Measurements from ENCODE around the gene GGA3.
"Not testable (repeated sequence)": the region's sequence is repeated elsewhere in the genome, so short reads cannot be mapped to it uniquely, and the experiment has no call there.

GGA3 gene

DNA sequence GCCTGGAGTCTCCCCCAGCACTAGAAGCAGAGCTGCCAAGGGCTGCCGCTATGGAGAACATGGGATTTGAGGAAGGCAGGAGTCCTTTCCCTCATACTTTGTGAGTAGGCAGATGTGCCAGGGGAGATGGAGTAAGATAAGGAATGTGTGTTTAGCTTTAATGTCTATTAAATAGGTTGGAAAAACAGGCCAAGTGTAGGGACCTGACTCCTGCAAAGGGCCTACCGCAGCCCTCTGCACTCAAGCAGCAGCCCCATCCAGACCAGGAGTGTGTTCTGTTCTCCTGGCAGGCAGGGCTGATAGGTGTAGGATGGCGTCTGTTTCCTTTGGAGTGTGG lies 11.4 kb upstream of the GGA3 start:
- no peak for DNase-seq

DNA sequence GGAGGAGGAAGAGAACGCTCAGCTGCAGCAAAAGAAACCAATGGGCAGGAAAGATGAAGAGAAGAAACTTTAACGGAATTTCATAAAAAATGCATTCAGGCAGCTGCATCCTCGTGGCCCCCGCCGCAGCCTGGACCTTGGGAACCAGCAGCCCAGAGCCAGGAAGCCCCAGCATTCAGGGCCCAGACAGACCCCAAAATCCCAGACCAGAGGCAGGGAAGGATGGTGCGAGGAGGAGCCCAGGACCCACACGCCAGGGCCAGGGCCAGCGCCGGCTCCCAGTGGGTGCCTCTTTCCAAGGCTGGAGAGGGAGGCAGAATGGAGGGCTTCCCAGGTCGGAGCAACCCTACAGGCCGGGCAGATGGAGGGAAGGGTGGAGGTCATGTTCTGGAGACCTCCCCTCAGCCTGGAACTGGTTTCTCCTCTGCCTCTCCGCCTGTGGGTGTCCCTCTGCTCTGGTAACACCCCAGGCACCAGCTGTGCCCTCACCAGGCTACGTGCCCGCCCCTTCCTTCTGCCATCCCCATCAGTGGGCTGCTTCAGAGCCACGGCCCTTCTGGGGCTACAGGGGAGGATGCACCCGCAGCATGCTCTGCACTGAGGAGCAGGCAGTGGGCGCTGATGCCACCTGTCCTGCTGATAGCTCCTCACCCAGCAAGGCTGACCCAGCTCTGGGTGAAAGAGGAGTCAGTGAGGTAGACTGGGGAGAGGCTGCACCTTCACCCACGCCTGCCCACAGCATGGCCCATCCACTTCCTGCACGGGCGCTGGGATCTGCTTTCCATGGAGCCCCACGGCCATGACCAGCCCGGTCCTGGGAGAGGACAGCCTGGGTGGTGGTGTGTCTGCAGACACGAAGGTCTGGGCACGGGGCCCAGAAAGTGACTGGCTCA lies 10.8 kb upstream of the GGA3 start:
- DNase-seq: peak in 1 of 2 experiments; percentile 53

DNA sequence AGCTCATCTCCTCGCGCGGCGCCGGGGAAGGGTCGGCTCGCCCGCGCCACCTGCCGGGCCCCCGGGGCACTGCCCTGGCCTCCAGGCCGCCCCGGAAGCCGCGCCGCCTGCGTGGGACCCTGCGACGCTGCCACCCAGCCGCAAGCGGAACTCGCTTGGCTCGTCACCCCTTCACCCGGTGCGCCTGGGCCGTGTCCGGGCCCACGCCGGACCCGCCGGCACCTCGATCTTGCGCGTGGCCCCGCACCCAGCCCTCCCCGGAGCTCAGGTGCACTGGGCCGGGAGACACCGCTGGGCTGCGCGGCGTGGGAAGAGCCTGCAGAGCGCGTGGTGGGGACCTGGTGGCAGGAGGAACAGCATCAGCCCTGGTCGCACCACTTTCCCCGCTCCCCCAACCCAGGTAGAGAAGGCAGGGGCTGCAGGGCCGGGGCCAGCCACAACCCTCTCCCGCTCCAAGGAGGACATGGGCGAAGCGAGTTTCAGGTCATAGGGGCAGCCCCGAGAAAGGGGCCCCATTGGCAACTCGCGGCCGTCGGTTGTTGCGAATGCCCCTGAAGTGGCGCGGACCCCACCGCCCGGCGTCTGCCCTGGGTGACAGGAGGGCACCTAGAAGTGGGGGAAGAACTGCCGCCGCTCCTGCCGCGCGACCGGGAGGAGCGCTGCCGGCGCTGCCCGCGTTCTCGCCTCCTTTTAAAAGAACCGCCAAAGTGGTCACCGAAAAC lies 10.0 kb upstream of the GGA3 start:
- DNase-seq: peak; percentile 85 to 86

DNA sequence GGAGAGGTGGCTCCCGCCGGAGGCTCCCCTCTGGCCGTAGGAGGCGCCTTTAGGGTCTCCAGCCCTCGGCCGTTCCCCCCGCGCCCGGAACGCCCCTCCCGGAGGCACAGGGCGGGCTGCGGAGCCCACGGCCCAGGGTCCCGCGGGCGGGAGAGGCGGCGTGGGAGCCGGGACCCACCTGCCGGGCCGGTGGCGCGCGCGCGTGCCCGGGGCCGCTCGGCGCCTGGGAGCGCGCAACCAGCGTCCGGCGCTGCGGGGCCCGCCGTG lies 9.5 kb upstream of the GGA3 start, which contains the start of gene MIF4GD:
Gene MIF4GD, minus strand, starts transcription at position 266 of the 267 bp plus-strand sequence. CDS start 1,036 bp downstream, outside the sequence.
- no peak for DNase-seq

DNA sequence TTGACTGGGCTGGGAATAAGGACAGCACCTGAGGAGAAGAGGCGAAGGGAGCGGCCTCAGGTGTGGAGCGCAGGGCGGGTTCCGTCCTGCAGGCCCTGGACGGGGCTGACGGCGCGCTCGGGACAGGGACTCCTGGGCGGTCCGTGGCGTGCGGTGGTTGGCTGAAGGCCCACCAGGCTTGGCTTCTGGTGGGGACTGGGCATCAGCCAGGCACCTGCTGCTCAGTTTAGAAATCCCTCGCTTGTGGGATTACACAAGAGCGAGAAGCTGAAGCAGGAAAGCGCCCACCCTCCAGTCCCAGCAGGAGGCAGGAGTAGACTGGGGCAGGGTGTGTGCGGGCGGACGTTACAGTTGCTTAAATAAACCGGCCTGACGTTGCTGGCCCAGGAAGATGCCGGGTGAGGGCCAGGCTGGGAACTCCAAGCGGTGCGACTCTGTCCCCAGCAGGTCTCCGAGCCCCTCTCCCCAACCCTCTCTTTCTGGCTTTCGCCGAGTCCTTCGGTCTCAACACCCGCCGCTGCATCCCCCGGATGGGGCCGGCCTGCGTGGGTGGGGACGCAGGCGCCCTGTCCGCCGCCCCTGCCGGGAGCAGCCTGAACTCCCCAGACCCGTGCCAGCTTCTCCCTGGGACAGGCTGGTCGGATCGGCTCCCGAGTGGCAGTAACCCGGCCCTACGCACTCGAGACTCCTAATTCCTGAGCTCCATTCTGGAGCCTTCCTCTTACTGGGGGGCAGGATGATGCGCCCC lies 9.0 kb upstream of the GGA3 start:
- peak; percentile 94 for DNase-seq

DNA sequence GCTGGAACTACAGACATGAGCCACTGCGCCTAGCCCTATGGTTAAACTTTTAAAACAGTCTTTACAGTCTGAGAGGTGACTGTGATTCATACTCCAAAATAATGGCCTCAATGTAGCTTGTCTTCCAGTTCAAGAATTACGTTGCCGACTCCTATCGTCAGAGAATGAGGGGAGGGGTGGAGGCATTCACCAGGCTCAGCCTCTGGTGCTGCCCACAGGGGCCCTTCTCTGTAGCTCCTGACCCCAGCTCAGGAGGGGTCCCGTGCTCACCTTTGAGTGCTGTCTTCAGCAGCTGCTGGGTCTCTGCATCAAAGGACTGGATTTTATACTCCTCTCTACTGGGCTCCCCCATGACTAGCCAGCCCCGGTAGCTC lies 8.4 kb upstream of the GGA3 start:
- peak in 1 of 2 experiments; percentile 26 for DNase-seq

DNA sequence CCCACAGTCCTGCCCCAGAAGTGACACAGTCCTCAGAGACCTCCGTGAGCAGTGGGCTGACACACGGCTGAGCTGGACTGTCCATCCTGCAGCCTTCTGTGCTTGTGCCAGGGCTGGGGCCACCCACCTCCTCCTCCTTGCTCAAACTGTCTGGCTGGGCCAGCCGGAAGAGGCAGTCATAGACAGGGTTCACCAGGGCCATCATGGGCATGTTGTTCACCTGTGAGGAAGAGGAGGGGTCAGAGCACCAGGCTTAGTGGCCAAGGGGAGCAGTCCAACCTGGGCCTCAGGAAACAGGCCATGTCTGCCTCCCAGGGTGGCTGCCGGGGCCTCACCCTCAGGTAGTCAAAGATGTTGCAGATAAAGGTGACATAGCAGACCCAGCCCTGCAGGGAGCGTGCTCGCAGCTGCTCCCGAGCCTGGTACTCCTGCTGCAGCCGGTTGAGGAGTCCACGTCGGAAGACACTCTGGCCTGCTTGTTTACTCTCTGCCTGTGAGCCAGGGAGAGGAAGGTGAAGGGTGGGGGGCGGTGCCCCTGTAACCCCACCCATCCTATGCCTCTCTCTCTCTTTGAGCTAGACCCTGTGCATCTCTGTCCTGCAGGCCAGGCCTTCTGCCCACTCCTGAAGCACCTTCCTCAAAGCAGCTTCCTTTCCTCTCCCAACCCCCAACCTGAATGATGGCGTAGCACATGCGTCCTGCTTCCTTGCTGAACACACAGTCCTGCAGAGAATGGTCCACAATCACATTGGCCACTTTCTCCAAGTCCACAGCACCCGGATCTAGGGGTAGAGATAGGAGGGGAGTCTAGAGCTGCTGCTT lies 6.2 kb upstream of the GGA3 start:
- DNase-seq: no peak

DNA sequence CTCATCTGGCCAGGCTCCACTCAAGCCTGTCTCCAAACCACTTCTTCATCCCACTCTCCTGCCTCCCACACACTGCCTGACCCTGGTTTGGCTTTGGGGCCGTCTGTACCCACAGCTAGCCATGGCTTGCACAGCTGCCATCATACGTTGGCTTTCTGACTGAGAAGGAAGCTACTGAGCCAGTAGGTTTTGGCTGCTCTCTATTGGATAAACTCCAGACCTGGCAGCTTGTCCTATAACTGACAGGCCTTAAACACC lies 5.7 kb upstream of the GGA3 start:
- DNase-seq: peak; percentile 33 to 34

DNA sequence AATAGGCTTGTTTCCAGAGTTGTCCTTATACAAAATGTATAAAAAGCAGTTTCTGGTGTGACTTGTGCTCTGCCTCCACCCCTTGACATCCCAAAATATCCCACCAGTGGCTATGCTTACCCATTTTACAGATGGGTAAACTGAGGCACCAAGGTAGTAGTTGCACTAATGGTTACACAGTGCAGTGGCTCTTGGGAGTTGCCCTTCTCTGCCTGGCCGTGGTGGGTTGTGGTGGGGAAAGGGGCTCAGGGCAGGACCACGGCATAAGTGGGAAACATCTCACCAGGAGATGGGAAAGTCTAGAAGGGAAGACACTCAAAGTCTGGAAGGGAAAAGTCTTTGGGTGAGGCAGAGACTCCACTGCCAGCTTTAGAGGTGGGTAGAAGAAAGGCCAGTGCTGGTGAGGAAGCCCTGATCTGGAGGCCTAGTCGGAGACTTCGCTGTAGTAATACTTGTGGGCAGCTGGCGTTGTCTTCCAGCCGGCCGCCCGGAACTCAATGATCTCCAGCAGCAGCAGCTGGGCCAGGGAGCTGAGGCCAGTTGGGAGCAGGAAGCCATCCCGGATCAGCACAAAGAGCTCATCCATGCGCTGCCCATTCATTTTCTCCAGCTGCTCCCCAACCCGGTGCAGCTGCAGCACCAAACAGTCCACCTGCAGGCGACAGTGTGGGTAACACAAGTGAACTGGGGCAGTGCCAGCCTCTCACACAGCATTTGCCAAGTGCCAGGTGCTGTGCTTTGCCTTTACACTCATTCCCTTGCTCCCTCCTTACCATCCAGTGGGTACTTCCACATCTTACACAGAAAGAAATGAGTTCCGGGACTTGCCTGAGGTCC lies 5.1 kb upstream of the GGA3 start:
- DNase-seq: no peak

DNA sequence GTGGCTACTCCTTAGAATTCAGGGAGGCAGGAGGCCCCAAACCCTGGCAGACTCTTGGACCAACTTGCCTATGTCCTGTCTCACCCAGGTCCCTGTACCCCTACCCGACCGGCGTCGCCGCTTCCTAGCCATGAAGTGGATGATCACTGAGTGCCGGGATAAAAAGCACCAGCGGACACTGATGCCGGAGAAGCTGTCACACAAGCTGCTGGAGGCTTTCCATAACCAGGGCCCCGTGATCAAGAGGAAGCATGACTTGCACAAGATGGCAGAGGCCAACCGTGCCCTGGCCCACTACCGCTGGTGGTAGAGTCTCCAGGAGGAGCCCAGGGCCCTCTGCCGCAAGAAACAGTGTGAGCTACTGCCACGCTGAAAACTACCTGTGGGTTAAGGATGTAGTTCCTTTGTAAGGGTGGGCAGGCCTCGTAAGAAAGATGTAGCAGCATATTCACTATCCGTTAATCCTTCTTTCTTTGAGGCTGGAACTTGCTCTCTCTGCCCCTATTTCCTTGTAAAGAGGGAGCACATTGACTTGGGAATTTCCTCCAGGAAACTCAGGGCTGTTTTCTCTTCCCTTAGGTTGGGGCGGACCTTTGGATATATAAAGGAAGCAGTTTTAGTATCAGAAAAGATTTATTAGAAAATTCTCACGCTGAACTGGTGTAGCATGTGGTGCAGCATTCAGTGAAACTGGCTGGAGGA lies 4.4 kb upstream of the GGA3 start:
- no peak for DNase-seq

DNA sequence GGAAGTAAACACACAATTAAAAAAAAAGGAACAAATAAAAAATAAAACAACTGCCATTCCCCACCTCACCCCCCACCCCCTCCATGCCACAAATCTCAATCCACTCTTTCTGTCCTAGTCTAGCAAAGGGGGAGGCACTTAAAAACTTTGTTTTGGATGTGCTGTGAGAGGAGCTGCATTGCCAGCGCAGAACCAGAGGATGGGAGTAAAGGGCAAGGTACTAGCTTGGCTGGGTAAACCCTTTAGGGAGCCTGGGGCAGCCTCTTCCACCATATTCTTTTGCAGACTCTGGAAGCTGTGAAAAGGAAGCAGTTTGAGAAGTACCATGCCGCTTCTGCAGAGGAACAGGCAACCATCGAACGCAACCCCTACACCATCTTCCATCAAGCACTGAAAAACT lies 1.6 kb upstream of the GGA3 start:
- peak; percentile 28 to 39 for DNase-seq

DNA sequence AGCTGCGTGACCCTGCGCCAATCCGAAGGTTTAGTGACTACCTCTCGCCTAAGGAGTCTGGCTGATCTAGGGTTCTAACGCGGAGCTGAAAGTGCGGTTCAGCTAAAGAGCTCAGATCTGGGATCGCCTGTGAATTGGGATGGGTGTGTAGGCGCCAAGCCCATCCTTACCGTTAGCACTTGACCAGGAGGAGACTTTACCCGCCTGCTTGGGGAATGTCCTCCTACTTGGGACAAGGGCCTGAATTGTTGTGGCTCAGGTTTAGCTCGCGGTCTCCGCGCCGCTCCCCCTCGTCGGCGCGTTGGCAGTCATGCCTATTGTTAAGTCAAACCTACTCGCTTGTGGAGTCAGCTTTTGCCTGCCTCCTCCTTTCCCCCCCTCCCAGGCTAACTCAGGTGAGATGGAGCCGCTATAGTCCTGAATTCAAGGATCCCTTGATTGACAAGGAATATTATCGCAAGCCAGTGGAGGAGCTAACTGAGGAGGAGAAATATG lies 753 bp upstream of the GGA3 start:
- DNase-seq: peak in 1 of 2 experiments; percentile 47

DNA sequence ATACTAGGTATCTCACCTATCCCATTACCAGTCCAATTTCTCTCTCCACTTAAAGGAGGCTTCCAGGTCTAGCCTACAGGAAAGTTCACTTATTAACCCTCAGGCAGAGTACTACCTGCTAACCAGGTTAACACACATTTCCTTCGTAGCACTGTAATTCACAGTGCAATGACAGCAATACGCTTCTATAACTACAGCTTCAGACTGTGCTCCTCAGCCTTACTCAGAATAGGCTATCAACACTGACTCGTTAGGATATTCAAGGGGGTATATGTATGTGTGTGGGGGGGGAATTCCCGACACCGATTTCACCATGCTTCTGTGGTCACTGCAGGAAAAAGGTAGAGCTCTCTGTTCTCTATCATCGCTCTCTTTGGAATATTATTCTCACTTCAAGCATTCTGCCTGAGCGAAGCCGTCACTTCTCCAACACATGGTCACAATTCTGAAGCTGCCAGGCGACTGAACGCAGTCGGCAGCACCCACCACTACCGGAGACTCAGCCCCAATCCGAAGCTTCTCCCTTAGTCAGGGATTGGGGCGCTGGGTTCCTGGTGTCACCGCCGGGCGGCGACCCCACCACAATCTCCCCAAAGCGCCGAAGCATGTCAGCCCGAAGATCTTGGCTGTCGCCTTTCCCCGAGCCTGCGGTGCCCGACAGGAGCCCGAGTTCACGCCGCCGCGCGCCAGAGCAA lies 618 bp downstream of the GGA3 start:
- peak; percentile 59 to 82 for DNase-seq

DNA sequence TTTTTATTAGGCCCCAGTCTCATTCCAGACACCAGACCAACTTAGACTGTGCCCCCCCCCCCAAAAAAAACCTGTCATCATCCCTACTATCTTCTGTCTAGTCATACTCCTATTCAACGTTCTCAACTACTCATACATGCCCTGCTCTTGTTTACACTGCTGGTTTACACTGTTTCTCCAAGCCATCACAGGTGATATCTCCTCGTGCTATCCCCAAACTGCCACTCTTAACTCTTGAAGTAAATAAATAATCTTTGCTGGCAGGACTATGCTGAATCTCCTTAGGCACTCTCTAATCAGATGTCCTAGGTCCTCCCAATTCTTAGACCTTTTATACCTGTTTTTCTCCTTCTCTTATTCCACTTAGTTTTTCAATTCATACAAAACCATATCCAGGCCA lies 4.2 kb downstream of the GGA3 start:
- DNase-seq: not testable (repeated sequence)

DNA sequence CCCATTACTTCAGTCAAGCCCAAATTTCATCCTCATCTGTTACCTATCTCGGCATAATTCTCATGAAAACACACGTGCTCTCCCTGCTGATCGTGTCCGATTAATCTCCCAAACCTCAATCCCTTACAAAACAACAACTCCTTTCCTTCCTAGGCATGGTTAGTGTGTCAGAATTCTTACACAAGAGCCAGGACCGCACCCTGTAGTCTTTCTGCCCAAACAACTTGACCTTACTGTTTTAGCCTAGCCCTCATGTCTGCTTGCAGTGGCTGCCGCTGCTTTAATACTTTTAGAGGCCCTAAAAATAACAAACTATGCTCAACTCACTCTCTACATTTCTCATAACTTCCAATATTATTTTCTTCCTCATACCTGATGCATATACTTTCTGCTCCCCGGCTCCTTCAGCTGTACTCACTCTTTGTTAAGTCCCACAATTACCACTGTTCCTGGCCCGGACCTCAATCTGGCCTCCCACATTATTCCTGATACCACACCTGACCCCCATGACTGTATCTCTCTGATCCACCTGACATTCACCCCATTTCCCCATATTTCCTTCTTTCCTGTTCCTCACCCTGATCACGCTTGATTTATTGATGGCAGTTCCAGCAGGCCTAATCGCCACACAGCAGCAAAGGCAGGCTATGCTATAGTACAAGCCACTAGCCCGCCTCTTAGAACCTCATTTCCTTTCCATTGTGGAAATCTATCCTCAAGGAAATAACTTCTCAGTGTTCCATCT lies 5.3 kb downstream of the GGA3 start:
- DNase-seq: not testable (repeated sequence)

DNA sequence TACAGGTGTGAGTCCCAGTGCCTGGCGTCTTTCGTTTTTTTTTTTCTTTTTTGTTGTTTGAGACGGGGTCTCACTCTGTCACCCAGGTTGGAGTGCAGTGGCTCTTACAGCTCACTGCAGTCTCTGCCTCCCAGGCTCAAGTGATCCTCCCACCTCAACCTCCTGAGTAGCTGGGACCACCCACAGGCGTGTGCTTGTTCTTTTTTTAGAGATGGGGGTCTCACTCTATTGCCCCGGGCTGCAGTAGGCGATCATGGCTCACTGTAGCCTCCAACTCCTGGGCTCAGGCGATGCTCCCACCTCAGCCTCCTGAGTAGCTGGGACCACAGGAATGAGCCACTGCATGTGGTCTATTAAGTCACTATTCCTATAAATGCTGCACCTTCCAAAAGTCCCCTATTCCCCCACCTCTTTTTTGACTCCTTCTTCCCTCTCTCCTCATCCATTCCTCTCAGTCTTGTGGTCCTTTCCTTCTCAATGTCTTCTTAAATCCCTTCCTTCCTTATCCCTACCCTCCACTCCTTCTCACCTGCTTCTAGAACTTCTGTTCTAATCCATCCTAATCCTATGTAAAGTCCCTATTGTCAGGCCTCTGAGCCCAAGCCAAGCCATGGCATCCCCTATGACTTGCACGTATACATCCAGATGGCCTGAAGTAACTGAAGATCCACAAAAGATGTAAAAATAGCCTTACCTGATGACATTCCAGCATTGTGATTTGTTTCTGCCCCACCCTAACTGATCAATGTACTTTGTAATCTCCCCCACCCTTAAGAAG lies 9.2 kb downstream of the GGA3 start:
- DNase-seq: no peak

DNA sequence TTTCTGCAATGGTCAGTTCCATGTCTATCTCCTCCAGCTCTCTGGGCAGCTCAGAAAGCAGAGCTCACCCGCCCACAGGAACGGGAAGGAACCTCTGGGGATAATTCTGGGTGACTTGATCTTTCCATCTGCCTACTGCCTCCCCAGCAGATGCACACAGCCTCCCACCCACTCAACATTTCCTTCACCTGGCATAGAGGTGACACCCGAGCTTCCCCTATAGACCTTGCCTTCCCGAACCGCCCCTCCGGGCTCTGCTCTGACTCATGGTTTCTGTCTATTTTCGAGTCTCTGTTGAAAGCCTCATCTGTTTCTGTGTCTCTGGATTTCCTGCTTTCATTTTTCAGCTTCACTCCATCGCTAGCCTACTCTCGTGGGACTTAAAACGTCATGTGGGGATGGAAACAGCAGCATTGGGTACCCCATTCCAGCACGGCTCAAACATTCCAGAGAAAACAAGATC lies 11.4 kb downstream of the GGA3 start:
- DNase-seq: no peak

DNA sequence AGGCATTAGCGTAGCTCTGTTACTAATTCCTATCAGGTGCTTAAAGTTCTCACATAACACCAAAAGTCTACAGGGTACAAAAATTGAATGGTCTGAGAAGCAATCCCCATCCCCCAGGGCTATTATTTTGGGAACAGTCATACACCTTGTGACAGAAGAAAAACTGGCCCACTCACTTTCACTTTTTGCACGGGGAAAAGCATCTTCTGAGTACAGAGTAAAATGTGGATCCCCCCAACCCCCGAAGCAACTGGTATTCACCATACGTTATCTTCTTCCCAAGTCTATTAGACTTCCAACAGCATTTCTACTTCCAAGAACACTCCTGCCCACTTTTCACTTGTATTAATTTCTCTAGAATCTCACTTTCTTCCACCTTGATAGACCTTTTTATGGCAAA lies 11.8 kb downstream of the GGA3 start:
- DNase-seq: no peak

DNA sequence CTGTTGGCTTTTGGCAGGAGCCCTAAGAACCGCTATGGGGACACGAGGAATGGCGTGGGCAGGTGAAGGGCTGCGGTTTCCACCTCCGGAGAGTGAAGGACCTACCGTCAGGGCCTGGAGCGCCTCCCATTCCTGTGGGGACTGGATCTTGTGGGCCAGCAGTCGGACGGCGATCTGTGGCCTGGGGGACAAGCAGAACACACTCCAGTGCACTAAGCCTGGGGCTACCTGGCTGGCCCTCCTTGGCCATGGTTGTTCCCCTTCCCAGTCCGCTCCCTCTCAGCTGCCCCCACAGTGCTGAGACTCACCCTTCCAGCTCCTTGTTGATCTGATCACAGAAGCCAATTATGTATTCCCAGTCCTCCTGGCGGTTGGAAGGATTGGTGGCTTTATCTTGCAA lies 15.0 kb downstream of the GGA3 start:
- DNase-seq: no peak

All from Kasumi-1 (cell line).